Mesenchymal stem cell (in vitro differentiated cells and primary cell): Measurements from ENCODE around the gene ARL8A.
"Not testable (repeated sequence)": the region's sequence is repeated elsewhere in the genome, so short reads cannot be mapped to it uniquely, and the experiment has no call there.

Source experiments
- DNase-seq: peaks from one replicate; pipeline ENCODE4 v3.0.0-alpha.2; 2013
- H2AFZ ChIP-seq: one replicate; pipeline ENCODE4 v1.6.1; 2013; ENCODE audit warnings: low read depth, mild to moderate bottlenecking, control low read depth, inconsistent platforms, low read length, moderate library complexity
- H2AK5ac ChIP-seq: 2 replicates; pipeline ENCODE4 v1.6.1; 2013; ENCODE audit warnings: low read length, moderate library complexity, mild to moderate bottlenecking, inconsistent platforms; ENCODE audit not compliant: severe bottlenecking
- H2BK120ac ChIP-seq: one replicate; pipeline ENCODE4 v1.6.1; 2013; ENCODE audit warnings: low read depth, mild to moderate bottlenecking, inconsistent platforms, low read length, moderate library complexity
- H2BK12ac ChIP-seq, 2 experiments: one replicate each; pipeline ENCODE4 v1.6.1; 2013; ENCODE audit warnings: inconsistent platforms in 2 of 2, low read length in 2 of 2, mild to moderate bottlenecking in 2 of 2, moderate library complexity in 2 of 2, control low read depth in 1 of 2
- H2BK15ac ChIP-seq: one replicate; pipeline ENCODE4 v1.6.1; 2013; ENCODE audit warnings: mild to moderate bottlenecking, low read depth, inconsistent platforms; ENCODE audit not compliant: poor library complexity, severe bottlenecking
- H2BK5ac ChIP-seq: 2 replicates; pipeline ENCODE4 v1.6.1; 2013; ENCODE audit warnings: low read depth, mild to moderate bottlenecking, low read length, control low read depth, inconsistent platforms; ENCODE audit not compliant: poor library complexity, severe bottlenecking
- H3K14ac ChIP-seq, 2 experiments: one replicate each; pipeline ENCODE4 v1.6.1; 2013; ENCODE audit warnings: inconsistent platforms in 2 of 2, low read length in 2 of 2, control low read depth in 1 of 2, mild to moderate bottlenecking in 1 of 2, moderate library complexity in 1 of 2
- H3K18ac ChIP-seq, 2 experiments: one replicate each; pipeline ENCODE4 v1.6.1; 2013; ENCODE audit warnings: inconsistent platforms in 2 of 2, low read length in 2 of 2, control low read depth in 1 of 2, low read depth in 1 of 2, mild to moderate bottlenecking in 1 of 2
- H3K23ac ChIP-seq, 2 experiments: one replicate each; pipeline ENCODE4 v1.6.1; 2013; ENCODE audit warnings: inconsistent platforms in 2 of 2, low read length in 2 of 2, mild to moderate bottlenecking in 2 of 2, moderate library complexity in 2 of 2, control low read depth in 1 of 2
- H3K27ac ChIP-seq: 2 replicates; pipeline ENCODE4 v1.5.1; 2013; ENCODE audit warnings: mild to moderate bottlenecking, moderate library complexity, low read length, control low read depth, inconsistent platforms; ENCODE audit not compliant: poor library complexity, severe bottlenecking
- H3K27me3 ChIP-seq, 2 experiments: 2 replicates each; pipeline versions ENCODE4 v1.6.1 to v1.7.0; 2013; ENCODE audit warnings: low read length in 2 of 2, mild to moderate bottlenecking in 2 of 2, moderate library complexity in 2 of 2, control low read depth in 1 of 2, inconsistent platforms in 1 of 2; ENCODE audit not compliant: control insufficient read depth in 1 of 2, insufficient read depth in 1 of 2
- H3K36me3 ChIP-seq, 2 experiments: 2 replicates each; pipeline versions ENCODE4 v1.6.1 to v1.7.0; 2013; ENCODE audit warnings: low read length in 2 of 2, control low read depth in 1 of 2, inconsistent platforms in 1 of 2, low read depth in 1 of 2, mild to moderate bottlenecking in 1 of 2; ENCODE audit not compliant: insufficient read depth in 2 of 2, control insufficient read depth in 1 of 2
- H3K4ac ChIP-seq, 2 experiments: one replicate each; pipeline ENCODE4 v1.6.1; 2013; ENCODE audit warnings: inconsistent platforms in 2 of 2, low read length in 2 of 2, mild to moderate bottlenecking in 2 of 2, moderate library complexity in 2 of 2, control low read depth in 1 of 2, low read depth in 1 of 2
- H3K4me1 ChIP-seq: 2 replicates; pipeline ENCODE4 v1.6.1; 2013; ENCODE audit warnings: low read depth, low read length, control low read depth; ENCODE audit not compliant: control insufficient read depth, insufficient read depth
- H3K4me2 ChIP-seq: 2 replicates; pipeline ENCODE4 v1.6.1; 2013; ENCODE audit warnings: low read length, mild to moderate bottlenecking, inconsistent platforms; ENCODE audit not compliant: poor library complexity, severe bottlenecking
- H3K4me3 ChIP-seq, 2 experiments: 2 replicates each; pipeline versions ENCODE4 v1.5.1 to v1.7.0; 2013; ENCODE audit warnings: low read length in 2 of 2, mild to moderate bottlenecking in 2 of 2, control low read depth in 1 of 2, low read depth in 1 of 2; ENCODE audit not compliant: insufficient read depth in 1 of 2
- H3K79me1 ChIP-seq: replicated peaks from 2 replicates; pipeline ENCODE4 v1.6.1; 2013; ENCODE audit warnings: mild to moderate bottlenecking, control low read depth, low read length, inconsistent platforms; ENCODE audit not compliant: poor library complexity, severe bottlenecking
- H3K9ac ChIP-seq: 2 replicates; pipeline ENCODE4 v1.7.0; 2013; ENCODE audit warnings: mild to moderate bottlenecking, low read length, moderate library complexity
- H3K9me3 ChIP-seq: 2 replicates; pipeline ENCODE4 v1.7.0; 2013; ENCODE audit warnings: mild to moderate bottlenecking, low read length; ENCODE audit not compliant: control insufficient read depth
- H4K8ac ChIP-seq: one replicate; pipeline ENCODE4 v1.6.1; 2013; ENCODE audit warnings: inconsistent platforms, mild to moderate bottlenecking, low read length, moderate library complexity
- H4K91ac ChIP-seq: one replicate; pipeline ENCODE4 v1.6.1; 2013; ENCODE audit warnings: mild to moderate bottlenecking, low read length, inconsistent platforms
- WGBS: methylation state at CpG from one replicate; pipeline ENCODE4 v1.1.7; 2013; ENCODE audit warnings: mixed read lengths; 5-methylcytosine and 5-hydroxymethylcytosine counted together

The ARL8A gene

GRCh38 chr1:202184750-202185460 lies 40.4 kb upstream of the ARL8A start:
- Histone ChIP-seq H2AFZ (no peak overlapping the region), H2BK15ac (no peak overlapping the region)

GRCh38 chr1:202182040-202182877 lies 37.7 kb upstream of the ARL8A start:
- H3K4ac ChIP-seq = no peak overlapping the region
- no peak overlapping the region for H4K91ac ChIP-seq
- DNase-seq = no peak
- H3K14ac ChIP-seq = no peak overlapping the region
- no peak overlapping the region for H2BK120ac ChIP-seq
- no peak overlapping the region for H3K9ac ChIP-seq
- H2BK15ac ChIP-seq = no peak overlapping the region
- no peaks in the 10 kb centered on the region for H3K36me3 ChIP-seq
- H3K9me3 ChIP-seq = no peaks in the 10 kb centered on the region
- H2BK5ac ChIP-seq = no peak overlapping the region
- no peak overlapping the region for H3K18ac ChIP-seq
- peaks cover 5% of the 10 kb centered on the region for H3K4me1 ChIP-seq
- H3K4me2 ChIP-seq = no peak overlapping the region
- peaks cover 65 to 93% of the 10 kb centered on the region in 2 experiments for H3K27me3 ChIP-seq
- H3K27ac ChIP-seq = no peak overlapping the region
- no peak overlapping the region for H2AFZ ChIP-seq
- no peak overlapping the region for H2BK12ac ChIP-seq
- H2AK5ac ChIP-seq = no peak overlapping the region
- no peak overlapping the region for H4K8ac ChIP-seq
- no peak overlapping the region for H3K4me3 ChIP-seq
- WGBS = 89% methylated on average over 7 of the region's 8 CpGs
- H3K23ac ChIP-seq = no peak overlapping the region
- no peaks in the 10 kb centered on the region for H3K79me1 ChIP-seq

More at GRCh38 chr1:202184750-202185460, 40.4 kb upstream of the ARL8A start:
- Histone ChIP-seq H3K27me3 (peaks cover 53 to 90% of the 10 kb centered on the region in 2 experiments), H2BK12ac (no peak overlapping the region), H4K91ac (no peak overlapping the region), H3K4ac (no peak overlapping the region), H3K18ac (no peak overlapping the region), H2BK120ac (no peak overlapping the region), H3K4me2 (no peak overlapping the region), H2BK5ac (no peak overlapping the region), H4K8ac (no peak overlapping the region), H3K14ac (no peak overlapping the region), H3K36me3 (no peaks in the 10 kb centered on the region), H2AK5ac (no peak overlapping the region), H3K4me3 (peak overlapping the region in 1 of 2 experiments; percentile 62), H3K4me1 (peaks cover 5% of the 10 kb centered on the region), H3K23ac (no peak overlapping the region), H3K9ac (peak overlapping the region; percentile 34), H3K9me3 (no peaks in the 10 kb centered on the region), H3K27ac (no peak overlapping the region), H3K79me1 (no peaks in the 10 kb centered on the region)
- 28% methylated on average over 19 of the region's 19 CpGs for WGBS
- DNase-seq = peak; percentile 91

GRCh38 chr1:202181586-202181985 lies 37.0 kb upstream of the ARL8A start:
- WGBS = 80% methylated on average over 7 of the region's 7 CpGs
- no peak overlapping the region for H2BK5ac ChIP-seq
- no peak overlapping the region for H3K4ac ChIP-seq
- no peak for DNase-seq
- H3K27me3 ChIP-seq = peaks cover 62 to 92% of the 10 kb centered on the region in 2 experiments
- H4K91ac ChIP-seq = no peak overlapping the region
- H3K4me3 ChIP-seq = no peak overlapping the region
- no peak overlapping the region for H2BK15ac ChIP-seq
- H3K27ac ChIP-seq = no peak overlapping the region
- no peak overlapping the region for H2BK120ac ChIP-seq
- H3K4me2 ChIP-seq = no peak overlapping the region
- H2AK5ac ChIP-seq = no peak overlapping the region
- H3K9ac ChIP-seq = no peak overlapping the region
- H3K4me1 ChIP-seq = peaks cover 5% of the 10 kb centered on the region
- no peaks in the 10 kb centered on the region for H3K9me3 ChIP-seq
- H2AFZ ChIP-seq = no peak overlapping the region
- no peak overlapping the region for H3K18ac ChIP-seq
- no peaks in the 10 kb centered on the region for H3K79me1 ChIP-seq
- no peak overlapping the region for H4K8ac ChIP-seq
- H3K14ac ChIP-seq = no peak overlapping the region
- no peak overlapping the region for H3K23ac ChIP-seq
- H2BK12ac ChIP-seq = no peak overlapping the region
- no peaks in the 10 kb centered on the region for H3K36me3 ChIP-seq

GRCh38 chr1:202180751-202181139 lies 36.2 kb upstream of the ARL8A start:
- not testable (repeated sequence) for H3K18ac ChIP-seq, H4K91ac ChIP-seq
- H3K27me3 ChIP-seq = peaks cover 60 to 86% of the 10 kb centered on the region in 2 experiments

More at GRCh38 chr1:202180751-202181139, 36.2 kb upstream of the ARL8A start:
- H2AK5ac ChIP-seq, H3K27ac ChIP-seq, H3K4me2 ChIP-seq, H4K8ac ChIP-seq, H2BK15ac ChIP-seq, H3K14ac ChIP-seq, H3K4me1 ChIP-seq, H3K36me3 ChIP-seq, H3K9ac ChIP-seq, H3K4me3 ChIP-seq, H2BK12ac ChIP-seq, H3K4ac ChIP-seq, H2BK5ac ChIP-seq, H3K79me1 ChIP-seq, H2BK120ac ChIP-seq, H2AFZ ChIP-seq, DNase-seq, H3K23ac ChIP-seq, H3K9me3 ChIP-seq: not testable (repeated sequence)
- WGBS = 93% methylated on average over 2 of the region's 2 CpGs
